Neural crest cell (in vitro differentiated cells): ENCODE results near the gene RASAL2. TPM values are rescaled to one million over a fixed set of nuclear protein-coding genes. Genes with fewer than 3 reads are reported as not detected.

ENCODE experiments used
- DNase-seq: peaks from one replicate; pipeline ENCODE4 v3.0.0; 2021; ENCODE audit warnings: low read depth, mixed read lengths, low spot score
- H3K27ac Mint-ChIP-seq: one replicate; pipeline ENCODE4 v1.8.0; 2021; ENCODE audit warnings: mild to moderate bottlenecking, mixed read lengths; ENCODE audit not compliant: unreplicated experiment
- H3K27me3 Mint-ChIP-seq: 2 replicates; pipeline ENCODE4 v1.8.0; 2021; ENCODE audit warnings: low read depth, mild to moderate bottlenecking, mixed read lengths
- H3K36me3 Mint-ChIP-seq: 2 replicates; pipeline ENCODE4 v1.8.0; 2021; ENCODE audit warnings: low read depth, mild to moderate bottlenecking, mixed read lengths
- H3K4me1 Mint-ChIP-seq: 2 replicates; pipeline ENCODE4 v1.8.0; 2021; ENCODE audit warnings: mixed read lengths
- H3K4me3 Mint-ChIP-seq: one replicate; pipeline ENCODE4 v1.8.0; 2021; ENCODE audit warnings: mild to moderate bottlenecking, mixed read lengths
- H3K9me3 Mint-ChIP-seq: 2 replicates; pipeline ENCODE4 v1.8.0; 2021; ENCODE audit warnings: mixed read lengths
- CTCF ChIP-seq: fragments of 200-600 bp; sonication (generic); conservative IDR thresholded peaks from 2 replicates; pipeline ENCODE4 v1.5.0; 2021; ENCODE audit warnings: antibody characterized with exemption, mild to moderate bottlenecking
- total RNA-seq: library from RNA; stranded (reverse); gene quantifications from 2 replicates; pipeline ENCODE4 v1.2.1, GENCODE V29; 2021

Gene RASAL2
- total RNA-seq, 1 donor from 2014 or later = 20.9 TPM

GRCh38 chr1:178291166-178291565 is 197.3 kb downstream of the RASAL2 start:
- no peaks in the 10 kb centered on the region for H3K9me3 Mint-ChIP-seq
- DNase-seq = no peak

DNA sequence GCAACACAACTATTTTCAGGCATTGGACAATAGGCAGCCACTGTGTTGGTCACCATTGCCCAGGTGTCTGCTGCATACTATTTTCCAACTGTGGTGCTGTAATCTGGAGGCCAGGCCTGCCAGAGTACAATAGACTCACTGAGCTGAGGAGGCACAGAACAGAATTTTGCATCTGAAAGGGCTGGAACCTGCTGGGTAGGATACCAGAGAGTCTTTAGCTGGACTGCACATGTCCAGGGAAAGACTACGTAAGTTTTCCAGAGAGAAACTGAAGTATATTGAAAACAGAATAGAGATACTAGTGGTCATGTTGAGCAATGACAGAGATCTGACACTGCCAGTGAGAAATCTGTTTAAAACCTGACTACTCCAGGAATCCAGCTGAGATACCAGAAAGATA is 200.8 kb downstream of the RASAL2 start:
- DNase-seq = no peak
- peaks cover 21% of the 10 kb centered on the region for H3K4me1 Mint-ChIP-seq
- no peaks in the 10 kb centered on the region for H3K36me3 Mint-ChIP-seq
- no peaks in the 10 kb centered on the region for H3K27me3 Mint-ChIP-seq
- H3K9me3 Mint-ChIP-seq = no peaks in the 10 kb centered on the region
- H3K4me3 Mint-ChIP-seq = no peak overlapping the region
- peak; percentile 51 for TF ChIP-seq CTCF
- H3K27ac Mint-ChIP-seq = peak overlapping the region; percentile 72

More at GRCh38 chr1:178291166-178291565, 197.3 kb downstream of the RASAL2 start:
- TF ChIP-seq CTCF = no peak
- Mint-ChIP-seq H3K4me1 (peaks cover 21% of the 10 kb centered on the region), H3K36me3 (no peaks in the 10 kb centered on the region), H3K27ac (no peak overlapping the region), H3K4me3 (no peak overlapping the region), H3K27me3 (no peaks in the 10 kb centered on the region)

GRCh38 chr1:178300352-178300699 is 206.4 kb downstream of the RASAL2 start:
- no peak for TF ChIP-seq CTCF
- Mint-ChIP-seq H3K27ac (no peak overlapping the region), H3K36me3 (no peaks in the 10 kb centered on the region), H3K27me3 (no peaks in the 10 kb centered on the region), H3K4me3 (no peak overlapping the region), H3K9me3 (no peaks in the 10 kb centered on the region), H3K4me1 (peaks cover 8% of the 10 kb centered on the region)
- DNase-seq = no peak

DNA sequence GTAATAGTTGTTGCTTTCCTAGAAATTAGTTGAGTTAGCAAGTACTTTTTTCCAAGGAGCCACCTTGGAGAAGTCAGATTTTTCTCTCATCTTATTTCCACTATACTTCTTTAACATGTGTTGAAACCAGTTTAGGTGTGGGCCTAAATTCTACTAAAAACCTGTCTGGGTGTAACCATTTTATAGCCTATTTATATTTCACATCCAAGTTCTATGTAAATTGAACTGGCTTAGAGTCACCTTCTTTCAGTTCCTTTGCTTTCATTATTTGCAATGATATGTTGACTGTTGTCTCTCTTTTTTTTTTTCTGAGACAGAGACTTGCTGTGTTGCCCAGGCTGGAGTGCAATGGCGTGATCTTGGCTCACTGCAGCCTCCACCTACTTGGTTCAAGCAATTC is 207.2 kb downstream of the RASAL2 start:
- TF ChIP-seq CTCF = no peak
- Mint-ChIP-seq H3K27me3 (no peaks in the 10 kb centered on the region), H3K27ac (no peak overlapping the region), H3K36me3 (no peaks in the 10 kb centered on the region), H3K9me3 (peaks cover 2% of the 10 kb centered on the region), H3K4me1 (peaks cover 5% of the 10 kb centered on the region), H3K4me3 (no peak overlapping the region)
- no peak for DNase-seq

- H3K4me1 Mint-ChIP-seq = peaks cover 16% of the 10 kb centered on the region
- H3K9me3 Mint-ChIP-seq = peaks cover 2% of the 10 kb centered on the region
- H3K4me3 Mint-ChIP-seq = no peak overlapping the region
- no peak for TF ChIP-seq CTCF
- no peak for DNase-seq
- H3K27me3 Mint-ChIP-seq = no peaks in the 10 kb centered on the region
- H3K36me3 Mint-ChIP-seq = no peaks in the 10 kb centered on the region
- H3K27ac Mint-ChIP-seq = no peak overlapping the region
Observed at GRCh38 chr1:178307264-178307663, 213.4 kb downstream of the RASAL2 start.

GRCh38 chr1:178308438-178308837 is 214.5 kb downstream of the RASAL2 start:
- no peaks in the 10 kb centered on the region for H3K36me3 Mint-ChIP-seq
- H3K27me3 Mint-ChIP-seq = no peaks in the 10 kb centered on the region

More at GRCh38 chr1:178308438-178308837, 214.5 kb downstream of the RASAL2 start:
- no peak for DNase-seq
- no peak for TF ChIP-seq CTCF
- H3K27ac Mint-ChIP-seq = no peak overlapping the region
- H3K4me1 Mint-ChIP-seq = peaks cover 20% of the 10 kb centered on the region
- H3K9me3 Mint-ChIP-seq = peaks cover 2% of the 10 kb centered on the region
- no peak overlapping the region for H3K4me3 Mint-ChIP-seq
